IMR-90 (cell line): ENCODE data around the gene UBALD1. TPM values are rescaled to one million over a fixed set of nuclear protein-coding genes. Genes with fewer than 3 reads are reported as not detected.

Experiments
- ATAC-seq: fragments of 200-7000 bp; cut with Tn5 transposase; 2 replicates; pipeline ENCODE4 v1.9.1; 2020; ENCODE audit warnings: low read depth, mild to moderate bottlenecking, moderate library complexity
- BruUV-seq: library from RNA; stranded (reverse); fragments of 400-500 nt; replicated peaks from 2 replicates; lab custom pipeline; 2021; lab: Mats Ljungman, UMichigan
- CTCF ChIA-PET: fragments of 300-600 bp; formaldehyde crosslinking; extraction: SDS; loops from one replicate; lab custom pipeline; 2021; ENCODE audit warnings: antibody characterized with exemption; lab: Yijun Ruan, JAX
- POLR2A ChIA-PET: fragments of 300-600 bp; sonication (Branson Sonifier 250); formaldehyde crosslinking; loops from one replicate; lab custom pipeline; 2022; ENCODE audit warnings: antibody characterized with exemption; ENCODE audit not compliant: unreplicated experiment; lab: Charles Lee
- DNase-seq: peaks from one replicate; pipeline ENCODE4 v3.0.0; 2013
- H2AFZ ChIP-seq: replicated peaks from 2 replicates; pipeline ENCODE3; 2013; ENCODE audit warnings: low read length, mild to moderate bottlenecking; ENCODE audit not compliant: poor library complexity
- H2AK5ac ChIP-seq: 2 replicates; pipeline ENCODE4 v1.6.1; 2013; ENCODE audit warnings: low read depth, low read length, inconsistent platforms
- H2AK9ac ChIP-seq: replicated peaks from 2 replicates; pipeline ENCODE3; 2013; ENCODE audit warnings: mild to moderate bottlenecking, low read depth, low read length, moderate library complexity; ENCODE audit not compliant: poor library complexity
- H2BK120ac ChIP-seq: 2 replicates; pipeline ENCODE4 v1.6.1; 2013; ENCODE audit warnings: low read depth, low read length, inconsistent platforms
- H2BK15ac ChIP-seq: 3 replicates; pipeline ENCODE4 v1.6.1; 2013; ENCODE audit warnings: low read depth, low read length, inconsistent platforms
- H2BK20ac ChIP-seq: 2 replicates; pipeline ENCODE4 v1.6.1; 2013; ENCODE audit warnings: low read depth, mild to moderate bottlenecking, inconsistent platforms, low read length, moderate library complexity
- H2BK5ac ChIP-seq: 2 replicates; pipeline ENCODE4 v1.6.1; 2013; ENCODE audit warnings: mild to moderate bottlenecking, low read depth, low read length, inconsistent platforms; ENCODE audit not compliant: poor library complexity, severe bottlenecking
- H3K14ac ChIP-seq: replicated peaks from 2 replicates; pipeline ENCODE4 v1.6.1; 2013; ENCODE audit warnings: low read depth, low read length, inconsistent platforms
- H3K18ac ChIP-seq: 2 replicates; pipeline ENCODE4 v1.6.1; 2013; ENCODE audit warnings: low read depth, low read length, control low read depth
- H3K23ac ChIP-seq: 2 replicates; pipeline ENCODE4 v1.6.1; 2013; ENCODE audit warnings: low read depth, low read length, inconsistent platforms
- H3K27ac ChIP-seq: 2 replicates; pipeline ENCODE4 v1.5.1; 2013; ENCODE audit warnings: mild to moderate bottlenecking, control low read depth, low read length; ENCODE audit not compliant: insufficient read depth
- H3K27me3 ChIP-seq: 2 replicates; pipeline ENCODE4 v1.6.1; 2013; ENCODE audit warnings: low read length; ENCODE audit not compliant: control insufficient read depth, insufficient read depth
- H3K36me3 ChIP-seq: 2 replicates; pipeline ENCODE4 v1.6.1; 2013; ENCODE audit warnings: low read length, mixed read lengths; ENCODE audit not compliant: control insufficient read depth, insufficient read depth
- H3K4ac ChIP-seq: 2 replicates; pipeline ENCODE4 v1.6.1; 2013; ENCODE audit warnings: low read depth, low read length, inconsistent platforms
- H3K4me1 ChIP-seq: 2 replicates; pipeline ENCODE4 v1.6.1; 2013; ENCODE audit warnings: low read length, mixed read lengths; ENCODE audit not compliant: control insufficient read depth, insufficient read depth
- H3K4me2 ChIP-seq: 2 replicates; pipeline ENCODE4 v1.6.1; 2013; ENCODE audit warnings: low read depth, mild to moderate bottlenecking, control low read depth, low read length, moderate library complexity
- H3K4me3 ChIP-seq: 2 replicates; pipeline ENCODE4 v1.5.1; 2013; ENCODE audit warnings: low read depth, mild to moderate bottlenecking, control low read depth, low read length, moderate library complexity; ENCODE audit not compliant: insufficient read depth
- H3K56ac ChIP-seq: 2 replicates; pipeline ENCODE4 v1.6.1; 2013; ENCODE audit warnings: low read length, inconsistent platforms; ENCODE audit not compliant: insufficient read depth; ENCODE audit errors: extremely low read depth
- H3K79me1 ChIP-seq, 2 experiments: 2 replicates each; pipeline ENCODE4 v1.6.1; 2013; ENCODE audit warnings: low read length in 2 of 2, inconsistent platforms in 1 of 2, low read depth in 1 of 2
- H3K9ac ChIP-seq: 2 replicates; pipeline ENCODE4 v1.6.1; 2013; ENCODE audit warnings: low read depth, low read length, control low read depth
- H3K9me1 ChIP-seq: 2 replicates; pipeline ENCODE4 v1.6.1; 2013; ENCODE audit warnings: low read length, inconsistent platforms; ENCODE audit not compliant: insufficient read depth
- H3K9me3 ChIP-seq: 2 replicates; pipeline ENCODE4 v1.6.1; 2013; ENCODE audit warnings: low read length; ENCODE audit not compliant: control insufficient read depth, insufficient read depth
- H4K20me1 ChIP-seq: 2 replicates; pipeline ENCODE4 v1.6.1; 2013; ENCODE audit warnings: low read length, inconsistent platforms; ENCODE audit not compliant: insufficient read depth
- H4K5ac ChIP-seq: 2 replicates; pipeline ENCODE4 v1.6.1; 2013; ENCODE audit warnings: mild to moderate bottlenecking, low read depth, low read length, control low read depth
- H4K8ac ChIP-seq, 2 experiments: 2 replicates each; pipeline ENCODE4 v1.6.1; 2013; ENCODE audit warnings: low read depth in 2 of 2, low read length in 2 of 2, control low read depth in 1 of 2, inconsistent platforms in 1 of 2
- H4K91ac ChIP-seq: 2 replicates; pipeline ENCODE4 v1.6.1; 2013; ENCODE audit warnings: low read depth, low read length, inconsistent platforms; ENCODE audit not compliant: insufficient read depth
- ELK1 ChIP-seq: fragments of 150-350 bp; IDR thresholded peaks from 2 replicates; pipeline ENCODE4 v1.6.1; 2016; ENCODE audit warnings: low read depth, mild to moderate bottlenecking, low read length, moderate library complexity, borderline replicate concordance
- MAFK ChIP-seq: IDR thresholded peaks from 2 replicates; pipeline ENCODE4 v1.6.1; 2012; ENCODE audit warnings: low read depth, low read length, improper control_type of control experiment
- MAZ ChIP-seq: IDR thresholded peaks from 2 replicates; pipeline ENCODE4 v1.6.1; 2012; ENCODE audit warnings: low read depth, mild to moderate bottlenecking, low read length, improper control_type of control experiment, moderate library complexity, borderline replicate concordance
- WGBS, 2 experiments: methylation state at CpG; one replicate each; pipeline versions ENCODE4 v1.1.5 to v1.1.7; 2013; ENCODE audit warnings: missing lambda C conversion rate in 2 of 2; ENCODE audit not compliant: insufficient read length in 1 of 2; ENCODE audit errors: extremely low coverage in 2 of 2; 5-methylcytosine and 5-hydroxymethylcytosine counted together
- dilution Hi-C: fragments of 300-500 bp; cut with HindIII; formaldehyde crosslinking; loops from one replicate; pipeline ENCODE4 v1.14.3; 2018; ENCODE audit warnings: low sequenced_read_pairs; ENCODE audit not compliant: unreplicated experiment
- in situ Hi-C: fragments of 300-500 bp; cut with MboI; formaldehyde crosslinking; loops from 3 replicates; pipeline ENCODE4 v1.14.3; 2019; ENCODE audit warnings: low sequenced_read_pairs, inconsistent platforms, mixed read lengths
- intact Hi-C: fragments of 100-400 bp; cut with micrococcal nuclease; formaldehyde crosslinking; loops from 2 replicates; pipeline ENCODE4 v1.10.0; 2022
- polyA plus RNA-seq, 3 experiments: library from polyadenylated mRNA; depleted of rRNA; stranded (reverse); fragments of >200 nt; gene quantifications; 2 replicates each; pipeline ENCODE4 v1.2.3, GENCODE V29; 2012; ENCODE audit warnings: low replicate concordance in 1 of 3
- total RNA-seq: library from RNA; depleted of rRNA; stranded (reverse); fragments of >200 nt; gene quantifications from 2 replicates; pipeline ENCODE4 v1.2.3, GENCODE V29; 2012

The UBALD1 gene
- total and polyA plus RNA-seq, 2 of the 4 experiments (the other 2 are of a cell fraction): 1.3 to 14.5 TPM

- Histone ChIP-seq H2AFZ (no peak overlapping the region), H4K91ac (no peak overlapping the region), H3K4me2 (no peak overlapping the region), H3K18ac (no peak overlapping the region), H3K9me3 (no peaks in the 10 kb centered on the region), H3K9ac (no peak overlapping the region), H2BK120ac (no peak overlapping the region), H2BK5ac (no peak overlapping the region), H4K20me1 (no peaks in the 10 kb centered on the region), H3K4me3 (no peak overlapping the region), H2AK5ac (no peak overlapping the region), H4K5ac (no peak overlapping the region), H3K9me1 (no peaks in the 10 kb centered on the region), H3K27ac (no peak overlapping the region), H3K56ac (no peak overlapping the region), H2BK20ac (no peak overlapping the region), H3K4me1 (no peaks in the 10 kb centered on the region), H3K4ac (no peak overlapping the region), H4K8ac (no peak overlapping the region), H2AK9ac (no peak overlapping the region), H3K23ac (no peak overlapping the region), H3K14ac (no peak overlapping the region), H3K27me3 (peaks cover 12% of the 10 kb centered on the region), H3K36me3 (no peaks in the 10 kb centered on the region), H2BK15ac (no peak overlapping the region), H3K79me1 (no peaks in the 10 kb centered on the region)
- no peak for DNase-seq
- no TSS peak for BruUV-seq
- WGBS, 2 experiments: 40% methylated on average over 1 of the region's 6 CpGs; no CpG with 5 or more reads in 1 of the 2 experiments
- TF ChIP-seq ELK1: no peak
- TF ChIP-seq MAZ: no peak
- TF ChIP-seq MAFK: no peak
- in situ Hi-C loops (no loop called here), intact Hi-C loops (no loop called here), dilution Hi-C loops (no loop called here)
- no peak for ATAC-seq
- CTCF ChIA-PET: no interaction called here
- POLR2A ChIA-PET: no interaction called here
Measured at GRCh38 chr16:4570086-4570485, 44.6 kb downstream of the UBALD1 start.
